Stimulated activated CD4-positive, alpha-beta T cell treated with anti-CD3 and anti-CD28 coated beads, TNF-alpha, amount 100 ng/mL, for 4 hours (primary cell): Measurements from ENCODE around the gene CADPS2.
"Not testable (repeated sequence)": the region's sequence is repeated elsewhere in the genome, so short reads cannot be mapped to it uniquely, and the experiment has no call there.

Experiments used
- DNase-seq, 3 experiments: peaks; one replicate each; pipeline ENCODE4 v3.0.0-alpha.2; 2020; ENCODE audit warnings: low read depth in 3 of 3

CADPS2 gene

GRCh38 chr7:122674502-122674901, 211.8 kb downstream of the CADPS2 start:
- DNase-seq = no peak

- no peak for DNase-seq
These were observed 212.3 kb downstream of the CADPS2 start for GRCh38 chr7:122673951-122674350.

DNA sequence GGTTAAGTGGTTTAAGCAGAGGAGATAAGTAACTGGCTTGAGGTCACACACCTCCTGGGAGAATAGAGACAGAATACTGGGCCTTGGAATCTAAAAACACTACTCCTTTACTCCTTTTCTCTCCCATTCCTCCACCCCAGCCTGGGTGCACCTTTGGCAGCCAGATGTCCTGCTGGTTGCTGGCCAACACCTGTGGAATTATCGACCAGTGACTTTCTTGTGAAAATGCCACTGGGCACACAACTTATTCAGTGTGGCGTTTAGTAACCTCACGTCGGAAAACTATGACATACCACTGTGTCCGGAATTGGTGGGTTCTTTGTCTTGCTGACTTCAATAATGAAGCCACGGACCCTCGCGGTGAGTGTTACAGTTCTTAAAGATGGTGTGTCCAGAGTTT, 213.7 kb downstream of the CADPS2 start:
- DNase-seq = no peak

DNA sequence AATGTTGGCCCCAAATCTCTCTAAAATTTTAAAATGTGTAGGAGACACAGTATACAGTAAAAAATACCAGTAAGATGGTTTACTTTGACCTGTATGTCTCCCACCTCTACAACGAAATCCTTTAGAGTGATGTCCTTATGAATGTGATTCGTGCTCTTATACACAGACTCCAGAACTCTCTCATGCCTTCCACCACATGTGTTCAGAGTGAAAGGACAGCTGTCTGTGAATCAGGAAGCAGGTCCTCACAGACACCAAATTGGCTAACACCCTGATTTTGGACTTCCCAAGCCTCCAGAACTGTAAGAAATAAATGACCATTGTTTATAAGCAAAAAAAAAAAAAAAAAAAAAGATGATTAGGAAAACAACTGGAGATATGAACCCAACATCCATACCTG, 222.5 kb downstream of the CADPS2 start:
- no peak for DNase-seq

GRCh38 chr7:122658856-122659255, 227.4 kb downstream of the CADPS2 start:
- no peak for DNase-seq

DNA sequence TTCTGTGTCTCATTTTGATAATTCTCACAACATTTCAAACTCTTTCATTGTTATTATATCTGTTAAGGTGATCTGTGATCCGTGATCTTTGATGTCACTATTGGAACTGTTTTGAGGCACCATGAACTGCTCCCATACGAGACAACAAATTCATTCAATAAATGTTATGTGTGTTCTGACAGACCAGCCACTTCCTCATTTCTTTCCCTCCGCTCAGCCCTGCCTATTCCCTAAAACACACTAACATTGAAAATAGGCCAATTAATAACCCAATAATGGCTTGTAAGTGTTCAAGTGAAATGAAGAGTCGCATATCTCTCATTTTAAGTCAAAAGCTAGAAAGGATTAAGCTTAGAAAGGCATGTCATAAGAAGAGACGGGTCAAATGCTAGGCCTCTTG, 232.6 kb downstream of the CADPS2 start:
- no peak for DNase-seq

GRCh38 chr7:122652876-122653275, 233.4 kb downstream of the CADPS2 start:
- DNase-seq = no peak

DNA sequence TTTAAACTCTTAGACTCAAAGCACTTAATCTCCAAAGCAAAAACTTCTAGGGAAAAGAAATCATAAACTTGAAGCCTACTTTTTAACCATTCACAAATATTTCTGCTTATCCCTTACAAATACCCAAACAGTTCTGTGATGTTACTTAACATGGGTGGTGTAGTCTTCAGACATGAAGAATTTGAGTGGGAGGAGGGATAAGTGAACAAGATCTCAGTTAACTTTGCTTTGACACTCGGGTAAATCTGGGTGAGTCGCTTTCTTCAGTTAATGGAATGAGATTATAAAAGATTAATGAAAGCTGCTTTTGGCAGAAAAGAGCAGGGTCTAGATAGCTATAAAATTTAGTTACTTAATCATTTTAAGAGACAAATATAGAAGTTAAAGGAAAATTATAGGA, 234.8 kb downstream of the CADPS2 start:
- no peak for DNase-seq

DNA sequence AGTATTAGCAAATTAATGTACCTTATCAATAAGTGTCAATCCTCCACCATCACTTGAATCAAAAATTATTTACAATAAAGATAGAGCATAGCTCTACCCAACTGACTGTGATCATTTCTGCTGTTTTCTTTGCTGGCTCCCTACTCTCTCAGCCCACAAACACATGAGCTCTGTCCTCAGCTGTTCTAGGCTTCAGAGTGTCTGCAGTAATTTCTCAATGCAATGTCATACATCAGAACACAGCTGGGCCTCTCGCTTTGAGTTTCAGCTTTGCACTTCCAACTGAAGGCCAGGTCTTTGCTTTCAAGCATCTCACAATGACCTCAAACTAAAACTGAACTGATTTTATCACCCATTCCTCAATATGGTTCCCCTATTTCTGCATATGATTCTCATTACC, 243.0 kb downstream of the CADPS2 start:
- DNase-seq = no peak

- DNase-seq = no peak
These were observed 247.8 kb downstream of the CADPS2 start for GRCh38 chr7:122638459-122638858.

DNA sequence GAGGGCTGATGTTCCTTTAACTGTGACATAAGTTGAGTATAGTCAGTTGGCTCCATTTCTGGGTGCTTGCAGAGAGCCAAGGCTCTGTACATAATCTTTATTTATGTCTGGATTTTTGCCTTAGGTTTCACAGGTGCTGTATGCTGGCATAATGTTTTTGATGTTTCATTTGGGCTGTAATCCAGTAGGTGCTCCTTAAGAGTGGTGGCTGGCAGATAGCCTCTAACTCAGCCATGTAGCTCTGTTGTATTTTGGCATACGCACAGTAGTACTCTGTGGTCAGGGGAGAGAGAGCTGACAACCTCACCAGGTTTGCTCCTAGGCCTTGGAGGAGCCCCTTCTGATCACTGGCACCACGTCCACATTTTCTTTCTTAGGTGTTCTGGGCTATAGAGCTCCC, 248.5 kb downstream of the CADPS2 start:
- no peak for DNase-seq

GRCh38 chr7:122635481-122635880, 250.8 kb downstream of the CADPS2 start:
- DNase-seq = not testable (repeated sequence)

- DNase-seq = no peak
These were observed 252.8 kb downstream of the CADPS2 start for GRCh38 chr7:122633472-122633871.

DNA sequence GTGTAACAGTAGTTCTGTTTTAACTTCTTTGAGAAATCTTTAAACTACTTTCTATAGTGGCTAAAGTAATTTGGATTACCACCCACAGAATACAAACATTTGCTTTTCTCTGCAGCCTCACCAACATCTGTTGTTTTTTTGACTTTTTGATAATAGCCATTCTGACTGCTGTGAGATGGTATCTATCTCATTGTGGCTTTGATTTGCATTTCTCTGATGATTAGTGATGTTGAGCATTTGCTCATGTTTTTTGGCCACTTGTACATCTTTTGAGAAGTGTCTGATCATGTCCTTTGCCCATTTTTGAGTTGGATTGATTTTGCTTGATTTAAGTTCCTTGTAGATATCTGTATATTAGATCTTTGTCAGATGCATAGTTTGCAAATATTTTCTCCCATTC, 254.0 kb downstream of the CADPS2 start:
- DNase-seq = no peak

- DNase-seq = no peak
These were observed 256.8 kb downstream of the CADPS2 start for GRCh38 chr7:122629412-122629953.

- DNase-seq = no peak
These were observed 257.4 kb downstream of the CADPS2 start for GRCh38 chr7:122628651-122629411.

- no peak for DNase-seq
These were observed 259.5 kb downstream of the CADPS2 start for GRCh38 chr7:122626785-122627184.

GRCh38 chr7:122622682-122623081, 263.6 kb downstream of the CADPS2 start:
- no peak for DNase-seq

GRCh38 chr7:122619664-122620063, 266.6 kb downstream of the CADPS2 start:
- DNase-seq = no peak

DNA sequence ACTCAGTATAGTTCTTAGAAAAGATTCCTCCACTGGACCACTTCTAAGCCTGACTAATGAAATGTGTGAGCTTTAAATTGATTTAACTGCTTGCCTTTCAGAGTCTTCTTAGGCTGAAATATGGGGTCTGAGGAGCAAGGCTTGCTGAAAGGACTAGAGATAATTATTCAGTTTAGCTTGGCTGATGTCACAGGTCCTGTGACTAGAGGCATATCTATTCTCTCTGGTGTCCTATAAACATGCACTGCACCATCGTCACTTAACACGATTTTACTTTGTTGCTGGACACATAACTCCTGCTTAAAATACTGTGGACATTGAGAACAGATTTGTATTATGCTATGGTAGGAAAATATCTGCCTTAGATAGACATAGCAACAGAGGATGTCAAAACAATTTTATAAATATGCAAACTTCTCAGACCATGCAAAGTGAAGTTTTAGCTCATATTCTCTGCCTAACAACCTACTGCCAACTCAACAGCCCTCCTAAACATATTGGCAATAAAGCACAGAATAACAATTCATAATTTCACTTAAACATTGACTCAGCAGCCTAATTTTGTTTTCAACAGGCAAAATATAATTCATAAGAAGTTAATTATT, 267.6 kb downstream of the CADPS2 start:
- DNase-seq = no peak

DNA sequence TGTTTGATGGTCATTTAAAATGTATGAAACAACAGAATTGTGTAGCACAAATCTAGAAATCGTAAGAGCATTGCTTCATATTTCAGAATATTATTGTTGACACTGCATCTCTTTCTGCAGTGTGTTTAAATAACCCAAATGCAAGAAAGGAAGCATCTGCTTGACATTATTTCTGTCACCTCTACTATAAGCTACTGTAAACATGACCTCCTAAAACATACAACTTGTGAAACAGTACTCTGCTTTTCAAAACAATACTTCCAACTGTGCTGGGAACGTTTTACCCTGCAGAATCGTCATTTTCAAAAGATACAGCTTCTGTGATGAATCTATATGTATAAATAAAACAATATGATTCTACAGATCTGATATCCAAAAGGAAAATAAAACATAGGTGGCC, 269.3 kb downstream of the CADPS2 start:
- DNase-seq = no peak

GRCh38 chr7:122605929-122606328, 280.3 kb downstream of the CADPS2 start:
- DNase-seq = no peak

- DNase-seq = no peak
These were observed 282.0 kb downstream of the CADPS2 start for GRCh38 chr7:122604251-122604650.
